ACC112 (cell line): ENCODE measurements around the gene TUBGCP6.

Source experiments
- H2AFZ ChIP-seq: fragments of 200-600 bp; sonication (generic); one replicate; pipeline ENCODE4 v1.6.0; 2017; ENCODE audit warnings: antibody characterized with exemption, low read length; ENCODE audit not compliant: unreplicated experiment
- H3K27ac ChIP-seq: fragments of 200-600 bp; sonication (generic); 2 replicates; pipeline ENCODE4 v1.5.1; 2014; ENCODE audit warnings: low read depth, mild to moderate bottlenecking, antibody characterized with exemption, low read length, moderate library complexity
- H3K27me3 ChIP-seq: fragments of 200-600 bp; sonication (generic); 2 replicates; pipeline ENCODE4 v1.6.1; 2014; ENCODE audit warnings: mild to moderate bottlenecking, antibody characterized with exemption, low read length, moderate library complexity, mixed read lengths; ENCODE audit not compliant: insufficient read depth
- H3K36me3 ChIP-seq: fragments of 200-600 bp; sonication (generic); 2 replicates; pipeline ENCODE4 v1.6.1; 2016; ENCODE audit warnings: mild to moderate bottlenecking, antibody characterized with exemption, low read length, moderate library complexity, mixed read lengths; ENCODE audit not compliant: insufficient read depth
- H3K4me1 ChIP-seq: fragments of 200-600 bp; sonication (generic); one replicate; pipeline ENCODE4 v1.6.1; 2016; ENCODE audit warnings: low read length, mixed read lengths; ENCODE audit not compliant: insufficient read depth, unreplicated experiment, control insufficient read depth
- H3K4me3 ChIP-seq: fragments of 200-600 bp; sonication (generic); 2 replicates; pipeline ENCODE4 v1.5.1; 2014; ENCODE audit warnings: mild to moderate bottlenecking, low read depth, low read length
- H3K79me2 ChIP-seq: fragments of 200-600 bp; sonication (generic); one replicate; pipeline ENCODE4 v1.6.0; 2016; ENCODE audit warnings: low read length; ENCODE audit not compliant: control insufficient read depth, unreplicated experiment, insufficient read depth

Gene TUBGCP6

DNA sequence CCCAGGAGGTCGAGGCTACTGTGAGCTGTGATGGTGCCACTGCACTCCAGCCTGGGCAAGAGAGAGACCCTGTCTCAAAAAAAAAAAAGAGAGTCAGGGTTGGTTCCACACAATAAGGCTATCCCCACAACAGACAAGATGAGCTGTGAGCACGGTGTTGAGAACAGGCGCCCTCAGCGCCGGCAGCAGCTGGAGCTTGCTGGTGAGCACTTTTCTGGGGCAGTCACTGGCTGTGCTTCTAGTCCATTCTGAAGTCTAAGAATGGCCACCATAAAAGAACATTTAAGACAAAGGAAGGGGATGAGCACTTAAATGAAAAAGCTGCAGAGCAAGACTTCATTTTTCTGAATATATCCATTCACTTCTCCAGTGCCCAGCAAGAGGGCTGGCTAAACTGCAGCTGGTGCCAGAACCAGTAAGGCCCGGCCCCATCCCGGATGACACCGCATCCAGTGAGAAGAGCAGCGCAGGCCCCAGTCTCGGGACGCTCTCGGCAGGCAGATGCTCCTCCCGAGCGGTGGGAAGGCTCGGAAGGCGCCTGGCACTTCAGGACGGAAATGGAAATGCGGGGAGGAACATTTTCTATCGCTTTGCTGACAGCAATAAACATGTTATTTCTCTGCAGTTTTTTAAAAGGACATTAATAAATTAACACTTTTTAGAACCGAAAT lies 12.2 kb downstream of the TUBGCP6 start:
- H3K27ac ChIP-seq, result no peak overlapping the region
- H3K79me2 ChIP-seq, result peaks cover 7% of the 10 kb centered on the region
- no peaks in the 10 kb centered on the region for H3K4me1 ChIP-seq
- no peaks in the 10 kb centered on the region for H3K36me3 ChIP-seq
- H3K4me3 ChIP-seq, result no peak overlapping the region
- no peak overlapping the region for H2AFZ ChIP-seq
- no peaks in the 10 kb centered on the region for H3K27me3 ChIP-seq

DNA sequence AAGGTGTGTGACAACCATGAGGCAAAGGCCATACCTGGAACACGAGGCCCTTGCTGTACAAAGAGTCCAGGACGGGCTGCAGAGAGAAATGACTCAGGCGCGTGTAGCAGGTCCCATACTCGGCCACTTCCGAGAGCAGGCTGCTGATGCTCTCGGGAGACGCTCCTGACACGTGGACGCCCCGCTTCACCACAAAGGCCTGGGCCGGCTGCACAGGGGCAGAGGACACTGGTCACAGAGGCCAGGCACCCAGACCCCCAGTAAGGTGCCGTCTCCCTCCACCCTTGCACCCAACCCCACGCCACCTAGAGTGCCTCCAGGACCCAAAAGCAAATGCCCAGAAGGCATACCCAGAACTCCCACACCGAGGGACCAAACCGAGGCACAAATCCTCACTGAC lies 15.5 kb downstream of the TUBGCP6 start:
- Histone ChIP-seq H3K27me3 (no peaks in the 10 kb centered on the region), H3K36me3 (no peaks in the 10 kb centered on the region), H3K79me2 (no peaks in the 10 kb centered on the region), H3K27ac (no peak overlapping the region), H3K4me1 (no peaks in the 10 kb centered on the region), H2AFZ (no peak overlapping the region), H3K4me3 (no peak overlapping the region)

DNA sequence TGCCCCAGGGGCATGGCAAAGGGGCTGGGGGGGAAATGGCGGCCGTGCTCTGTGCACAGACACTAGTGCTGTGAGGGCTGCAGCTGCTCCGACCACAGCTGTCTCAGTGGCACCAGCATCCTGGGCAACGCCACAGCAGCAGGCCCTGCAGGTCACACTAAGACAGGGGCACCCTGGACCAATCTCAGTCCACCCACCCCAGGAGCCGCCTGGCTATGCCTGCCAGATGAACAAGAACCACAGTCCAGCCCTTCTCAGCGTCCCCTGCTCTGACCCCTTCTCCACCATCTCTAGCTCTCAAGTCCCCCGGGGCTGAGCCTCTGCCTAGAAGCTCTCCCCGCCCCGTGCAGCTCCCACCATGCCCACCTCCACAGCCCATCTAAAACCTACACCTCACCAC lies 16.5 kb downstream of the TUBGCP6 start:
- H2AFZ ChIP-seq, result no peak overlapping the region
- no peaks in the 10 kb centered on the region for H3K27me3 ChIP-seq
- H3K36me3 ChIP-seq, result no peaks in the 10 kb centered on the region
- no peaks in the 10 kb centered on the region for H3K4me1 ChIP-seq
- H3K27ac ChIP-seq, result no peak overlapping the region
- H3K4me3 ChIP-seq, result no peak overlapping the region
- no peaks in the 10 kb centered on the region for H3K79me2 ChIP-seq

DNA sequence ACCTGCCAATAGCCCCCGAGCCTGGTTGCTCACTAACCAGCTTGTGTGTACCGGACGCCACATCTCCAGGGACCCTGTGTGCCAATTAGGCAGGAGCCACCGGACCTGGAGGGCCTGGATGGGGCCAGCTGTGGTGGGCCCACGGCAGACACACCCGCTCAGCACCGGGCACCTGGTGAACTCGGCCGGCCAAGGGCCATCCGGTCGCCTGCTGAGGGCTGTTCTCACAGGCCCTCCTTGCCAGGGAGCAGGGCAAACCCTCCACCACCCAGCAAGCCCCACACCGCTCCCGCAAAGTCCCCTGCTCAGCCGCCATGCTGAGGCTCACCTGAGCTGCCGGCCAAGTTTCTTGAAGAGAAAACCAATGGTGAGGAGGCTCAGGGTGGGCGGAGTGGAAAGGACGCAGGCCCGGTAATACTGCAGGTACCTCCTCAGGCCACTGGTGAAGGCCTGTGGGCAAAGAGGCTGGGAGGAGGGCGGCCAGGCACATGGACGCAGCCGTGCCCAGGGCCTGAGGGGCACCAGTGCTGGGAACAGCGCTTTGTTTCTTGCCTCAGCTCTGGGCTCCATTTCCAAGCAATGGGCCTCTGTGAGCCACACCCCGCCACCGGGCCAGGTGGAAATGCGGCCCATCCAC lies 17.1 kb downstream of the TUBGCP6 start:
- Histone ChIP-seq H3K36me3 (no peaks in the 10 kb centered on the region), H3K4me1 (no peaks in the 10 kb centered on the region), H3K27me3 (no peaks in the 10 kb centered on the region)

DNA sequence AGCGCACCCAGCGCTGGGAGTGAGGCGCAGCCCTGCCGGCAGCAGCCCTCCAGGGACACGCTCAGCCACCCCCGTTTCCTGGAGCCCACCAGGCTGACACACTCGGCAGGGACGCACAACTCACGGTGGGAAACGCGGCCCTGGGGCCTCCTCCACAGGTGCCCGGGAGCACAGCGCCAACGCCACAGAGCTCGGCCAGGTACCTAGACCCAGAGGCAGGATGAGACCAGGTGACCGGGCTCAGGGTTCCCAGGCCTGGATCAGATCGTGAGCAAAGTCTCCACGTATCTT lies 18.0 kb downstream of the TUBGCP6 start:
- Histone ChIP-seq H3K27ac (no peak overlapping the region), H2AFZ (no peak overlapping the region), H3K4me3 (no peak overlapping the region), H3K27me3 (no peaks in the 10 kb centered on the region), H3K79me2 (no peaks in the 10 kb centered on the region), H3K36me3 (no peaks in the 10 kb centered on the region), H3K4me1 (no peaks in the 10 kb centered on the region)

More for the DNA sequence above, 17.1 kb downstream of the TUBGCP6 start:
- H2AFZ ChIP-seq, result no peak overlapping the region
- no peak overlapping the region for H3K4me3 ChIP-seq
- H3K27ac ChIP-seq, result no peak overlapping the region
- no peaks in the 10 kb centered on the region for H3K79me2 ChIP-seq

DNA sequence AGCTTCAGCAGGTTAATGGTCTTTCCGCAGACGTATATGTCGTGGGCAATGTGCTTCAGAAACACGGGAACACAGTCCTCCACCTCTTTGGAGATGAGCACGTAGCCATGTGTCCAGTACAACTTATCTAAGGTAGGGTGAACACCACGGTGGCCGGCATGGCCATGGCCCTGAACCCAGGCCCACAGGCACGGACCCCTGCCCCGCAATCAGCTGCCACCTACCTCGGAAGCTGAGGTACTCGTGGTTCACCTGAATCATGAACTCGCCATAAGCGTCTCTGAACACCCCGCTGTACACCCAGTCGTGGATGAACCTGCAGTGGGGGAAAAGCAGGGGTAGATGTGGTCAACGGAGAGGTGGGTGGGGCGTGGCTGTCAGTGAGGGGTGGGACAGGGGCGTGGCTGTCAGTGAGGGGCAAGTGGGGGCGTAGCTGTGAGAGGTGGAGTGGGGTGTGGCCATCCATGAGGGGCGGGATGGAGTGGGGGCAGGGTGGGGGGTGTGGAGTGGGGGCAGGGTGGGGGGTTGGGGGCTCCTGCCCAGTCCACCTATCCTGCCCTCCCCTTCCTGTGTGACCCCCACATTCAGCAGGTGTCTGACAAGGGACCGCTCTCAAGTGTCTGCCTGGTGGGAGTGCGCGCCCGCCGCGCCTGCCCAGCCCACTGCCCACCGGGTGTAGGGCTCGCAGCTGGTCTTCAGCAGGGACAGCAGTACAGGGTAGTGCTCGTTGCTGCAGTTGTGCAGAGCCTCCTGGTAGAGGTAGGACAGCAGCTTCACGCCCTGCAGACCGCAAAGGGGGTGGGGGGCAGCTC lies 18.6 kb downstream of the TUBGCP6 start:
- H2AFZ ChIP-seq, result no peak overlapping the region
- no peaks in the 10 kb centered on the region for H3K36me3 ChIP-seq
- no peaks in the 10 kb centered on the region for H3K4me1 ChIP-seq
- no peak overlapping the region for H3K27ac ChIP-seq
- no peaks in the 10 kb centered on the region for H3K27me3 ChIP-seq
- H3K4me3 ChIP-seq, result no peak overlapping the region
- H3K79me2 ChIP-seq, result no peaks in the 10 kb centered on the region

DNA sequence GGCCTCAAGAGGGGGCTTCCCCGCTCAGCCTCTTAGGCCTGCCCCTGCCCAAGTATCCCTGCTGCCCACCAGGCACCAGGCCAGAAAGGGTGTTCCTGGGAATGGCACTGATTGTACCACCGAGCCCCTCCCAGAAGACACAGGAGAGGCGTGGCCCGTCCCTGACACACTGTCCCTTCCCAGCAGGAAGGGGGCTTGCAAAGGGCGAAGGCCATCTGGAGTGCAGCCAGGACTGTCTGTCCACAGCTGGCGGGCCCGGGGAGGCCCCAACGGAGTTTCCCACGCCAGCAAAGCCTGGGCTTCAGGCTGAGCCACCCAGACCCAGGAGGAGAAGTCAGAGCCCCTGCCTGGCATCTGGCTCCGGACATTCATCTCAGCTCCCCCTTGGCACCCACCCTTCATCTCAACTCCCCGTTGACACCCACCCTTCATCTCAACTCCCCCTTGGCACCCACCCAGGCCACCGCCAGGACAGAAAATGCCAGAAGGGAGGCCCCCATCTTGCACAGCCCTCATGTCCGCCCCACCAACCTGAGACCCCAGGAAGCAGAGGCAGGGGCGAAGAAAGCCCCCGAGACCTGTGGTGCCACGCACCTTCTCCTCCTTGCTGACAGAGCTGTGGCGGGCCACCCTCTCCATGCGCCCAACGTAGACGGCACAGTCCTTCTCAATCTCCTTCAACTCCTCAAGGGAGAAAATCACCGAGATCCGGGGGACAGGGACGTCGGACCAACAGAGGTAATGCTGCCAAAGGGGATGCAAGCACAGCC lies 19.4 kb downstream of the TUBGCP6 start:
- Histone ChIP-seq H3K79me2 (no peaks in the 10 kb centered on the region), H3K36me3 (peaks cover 6% of the 10 kb centered on the region; the same call in 1 of the 2 replicates), H3K27ac (no peak overlapping the region), H3K27me3 (no peaks in the 10 kb centered on the region), H3K4me3 (no peak overlapping the region), H2AFZ (no peak overlapping the region), H3K4me1 (no peaks in the 10 kb centered on the region)

DNA sequence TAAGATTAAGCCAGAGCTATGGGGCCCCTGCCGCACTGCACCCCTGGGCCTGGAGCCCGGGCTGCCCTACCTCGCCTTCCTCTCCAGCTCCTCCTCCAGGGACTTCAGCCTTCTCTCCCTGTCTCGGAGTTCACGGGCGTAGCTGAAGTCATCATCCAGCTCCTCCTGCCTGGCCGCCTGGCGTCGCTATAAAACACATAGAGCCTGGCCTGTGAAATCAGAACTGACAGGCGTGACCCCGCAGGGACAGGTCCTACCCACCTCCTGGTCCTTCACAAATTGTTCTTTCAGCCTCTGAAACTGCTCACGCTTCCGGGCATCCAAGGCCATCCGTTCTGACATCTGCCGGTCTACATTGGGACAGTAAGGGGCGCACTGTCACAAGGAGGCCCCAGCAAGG lies 20.8 kb downstream of the TUBGCP6 start:
- Histone ChIP-seq H3K27ac (no peak overlapping the region), H3K4me1 (no peaks in the 10 kb centered on the region), H3K36me3 (peaks cover 6% of the 10 kb centered on the region; the same call in 1 of the 2 replicates), H3K4me3 (no peak overlapping the region), H3K79me2 (no peaks in the 10 kb centered on the region), H2AFZ (no peak overlapping the region), H3K27me3 (no peaks in the 10 kb centered on the region)

DNA sequence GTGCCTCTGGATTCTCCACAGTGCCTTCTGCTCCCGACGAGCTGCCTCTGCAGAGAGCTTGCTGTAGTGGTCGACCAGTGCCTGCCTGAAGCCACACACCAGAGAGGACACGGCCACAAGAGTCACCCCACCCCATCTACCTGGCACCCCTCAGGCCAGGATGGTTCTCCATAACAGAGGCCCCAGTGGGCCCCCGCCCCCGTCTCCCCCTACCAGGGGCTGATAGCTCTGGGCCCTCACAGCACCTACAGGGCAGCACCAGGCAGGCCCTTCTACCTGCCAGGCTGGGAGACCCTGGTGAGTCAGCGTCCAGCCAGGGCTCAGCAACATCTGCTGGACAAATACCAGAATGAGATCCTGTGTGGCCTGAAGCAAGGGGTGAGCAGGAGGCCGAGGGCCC lies 22.3 kb downstream of the TUBGCP6 start:
- H3K36me3 ChIP-seq, result peaks cover 6% of the 10 kb centered on the region; the same call in 1 of the 2 replicates
- no peaks in the 10 kb centered on the region for H3K79me2 ChIP-seq
- H3K4me3 ChIP-seq, result no peak overlapping the region
- no peak overlapping the region for H3K27ac ChIP-seq
- no peak overlapping the region for H2AFZ ChIP-seq
- H3K4me1 ChIP-seq, result no peaks in the 10 kb centered on the region
- no peaks in the 10 kb centered on the region for H3K27me3 ChIP-seq

DNA sequence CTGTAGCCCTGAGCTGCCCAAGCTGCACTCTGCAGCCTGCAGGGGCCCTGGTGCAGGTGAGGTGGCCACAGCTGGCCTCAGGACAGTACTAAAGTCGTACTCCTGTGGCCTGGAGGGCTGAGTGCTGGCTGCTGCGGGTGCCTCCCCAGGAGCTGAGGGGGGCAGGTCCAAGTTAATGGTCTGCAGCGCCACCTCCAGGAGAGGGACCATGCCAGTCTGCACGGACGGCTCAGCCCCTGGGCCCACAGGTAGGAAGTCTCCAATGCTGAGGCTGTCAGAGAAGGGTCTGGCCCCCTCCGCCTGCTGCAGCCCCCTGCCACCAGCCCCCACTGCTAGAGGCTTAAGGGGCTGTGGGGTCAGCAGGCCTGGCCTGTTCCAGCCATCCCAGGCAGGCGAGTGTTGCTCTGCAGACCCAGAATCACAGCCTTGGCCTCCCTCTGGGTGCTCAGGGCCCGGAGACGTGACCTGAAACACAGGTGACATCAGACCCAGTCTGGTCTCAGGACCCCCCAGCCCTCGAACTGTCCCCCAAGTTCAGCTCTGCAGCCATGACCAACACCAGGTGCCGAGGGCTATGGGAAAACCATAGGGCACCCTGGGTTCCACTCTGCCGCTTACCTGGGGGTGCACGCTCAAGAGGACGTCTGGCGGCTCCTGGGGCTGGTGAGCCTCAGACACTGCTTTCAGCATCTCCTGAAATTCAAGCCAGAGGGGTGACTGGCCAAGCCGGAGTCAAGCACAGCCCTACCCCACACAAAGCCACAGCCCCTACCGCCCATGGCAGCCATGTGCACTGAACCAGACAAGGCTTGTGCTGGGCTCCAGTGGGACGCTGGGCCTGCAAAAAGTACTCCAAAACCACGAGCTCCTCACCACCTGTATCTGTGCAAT lies 23.2 kb downstream of the TUBGCP6 start:
- Histone ChIP-seq H3K36me3 (peaks cover 6% of the 10 kb centered on the region; the same call in 1 of the 2 replicates), H3K4me3 (no peak overlapping the region), H2AFZ (no peak overlapping the region), H3K27ac (no peak overlapping the region), H3K4me1 (no peaks in the 10 kb centered on the region), H3K27me3 (no peaks in the 10 kb centered on the region), H3K79me2 (no peaks in the 10 kb centered on the region)
